ENCODE measurements around the gene CCNK. TPM values are rescaled to one million over a fixed set of nuclear protein-coding genes. Genes with fewer than 3 reads are reported as not detected.

Gene CCNK
- total RNA-seq, 1 donor from 2014 or later: 21.9 TPM

DNA sequence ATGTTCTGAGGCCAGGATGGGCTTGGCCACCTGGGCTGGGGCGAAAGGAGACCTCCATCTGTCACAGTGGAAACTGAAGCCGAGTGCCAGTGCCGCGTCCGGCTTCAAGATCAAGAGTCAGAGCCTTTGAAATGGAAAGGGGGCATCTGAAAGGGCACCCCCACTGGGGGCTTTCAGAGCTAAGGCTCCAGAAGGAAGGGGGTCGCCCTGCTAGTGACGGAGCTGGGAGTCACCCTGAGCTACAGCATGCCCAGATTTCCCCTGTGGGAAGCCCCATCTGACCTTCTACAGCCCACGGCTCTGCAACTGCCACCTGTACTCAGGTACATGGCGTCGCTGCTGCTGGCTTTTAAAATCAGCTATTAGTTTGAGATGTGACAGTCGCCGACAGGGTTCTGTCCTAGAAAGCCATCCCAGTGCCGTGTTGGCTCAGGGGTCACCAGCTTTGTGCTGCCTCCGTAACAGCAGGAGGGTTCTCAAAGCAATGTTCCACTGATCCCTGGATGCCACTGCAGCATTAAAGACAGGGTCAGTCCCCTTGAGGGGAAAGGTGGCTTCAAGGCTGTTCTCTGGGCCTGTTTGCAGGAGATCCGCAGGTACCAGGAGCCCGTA is 31.5 kb downstream of the CCNK start:
- DNase-seq (ENCODE audit: low read depth): no peak
- no peaks in the 10 kb centered on the region for H3K27me3 ChIP-seq (ENCODE audit: control insufficient read depth, insufficient read depth, low read length)
- H3K4me3 ChIP-seq (ENCODE audit: low read depth, low read length): no peak overlapping the region
- peaks cover 2% of the 10 kb centered on the region for H3K36me3 ChIP-seq (ENCODE audit: control insufficient read depth, insufficient read depth, low read length)
- TF ChIP-seq, protein P1, sequence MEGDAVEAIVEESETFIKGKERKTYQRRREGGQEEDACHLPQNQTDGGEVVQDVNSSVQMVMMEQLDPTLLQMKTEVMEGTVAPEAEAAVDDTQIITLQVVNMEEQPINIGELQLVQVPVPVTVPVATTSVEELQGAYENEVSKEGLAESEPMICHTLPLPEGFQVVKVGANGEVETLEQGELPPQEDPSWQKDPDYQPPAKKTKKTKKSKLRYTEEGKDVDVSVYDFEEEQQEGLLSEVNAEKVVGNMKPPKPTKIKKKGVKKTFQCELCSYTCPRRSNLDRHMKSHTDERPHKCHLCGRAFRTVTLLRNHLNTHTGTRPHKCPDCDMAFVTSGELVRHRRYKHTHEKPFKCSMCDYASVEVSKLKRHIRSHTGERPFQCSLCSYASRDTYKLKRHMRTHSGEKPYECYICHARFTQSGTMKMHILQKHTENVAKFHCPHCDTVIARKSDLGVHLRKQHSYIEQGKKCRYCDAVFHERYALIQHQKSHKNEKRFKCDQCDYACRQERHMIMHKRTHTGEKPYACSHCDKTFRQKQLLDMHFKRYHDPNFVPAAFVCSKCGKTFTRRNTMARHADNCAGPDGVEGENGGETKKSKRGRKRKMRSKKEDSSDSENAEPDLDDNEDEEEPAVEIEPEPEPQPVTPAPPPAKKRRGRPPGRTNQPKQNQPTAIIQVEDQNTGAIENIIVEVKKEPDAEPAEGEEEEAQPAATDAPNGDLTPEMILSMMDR (IDR thresholded peaks at IDR 0.05; ENCODE audit: insufficient read depth, low read length, poor library complexity, severe bottlenecking): no peak

DNA sequence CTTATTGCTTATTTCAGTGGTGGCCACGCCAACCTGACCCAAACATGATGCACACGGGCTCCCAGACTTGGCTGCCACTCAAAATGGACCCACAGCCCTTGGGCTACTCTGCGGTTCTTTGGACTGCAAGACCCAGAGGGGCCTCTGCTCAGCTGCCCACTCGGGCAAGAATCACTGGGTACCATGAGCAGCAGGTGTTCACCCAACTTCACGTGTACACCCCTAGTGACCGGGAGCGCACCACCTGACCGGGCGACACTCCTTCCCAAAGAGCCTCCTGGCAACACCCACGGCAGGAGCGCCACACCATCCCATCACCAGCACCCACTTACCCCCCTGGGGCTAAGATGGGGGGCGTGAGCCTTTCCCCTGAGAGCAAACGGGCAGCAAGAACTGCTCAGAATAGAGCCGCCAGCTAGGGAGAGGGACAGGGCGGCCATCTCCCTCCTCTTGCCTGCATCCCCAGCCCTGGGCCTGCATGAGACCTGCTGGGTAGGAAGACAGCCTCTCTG is 32.0 kb downstream of the CCNK start:
- peaks cover 2% of the 10 kb centered on the region for H3K36me3 ChIP-seq (ENCODE audit: control insufficient read depth, insufficient read depth, low read length)
- TF ChIP-seq, protein P1 (IDR thresholded peaks at IDR 0.05; ENCODE audit: insufficient read depth, low read length, poor library complexity, severe bottlenecking): no peak

DNA sequence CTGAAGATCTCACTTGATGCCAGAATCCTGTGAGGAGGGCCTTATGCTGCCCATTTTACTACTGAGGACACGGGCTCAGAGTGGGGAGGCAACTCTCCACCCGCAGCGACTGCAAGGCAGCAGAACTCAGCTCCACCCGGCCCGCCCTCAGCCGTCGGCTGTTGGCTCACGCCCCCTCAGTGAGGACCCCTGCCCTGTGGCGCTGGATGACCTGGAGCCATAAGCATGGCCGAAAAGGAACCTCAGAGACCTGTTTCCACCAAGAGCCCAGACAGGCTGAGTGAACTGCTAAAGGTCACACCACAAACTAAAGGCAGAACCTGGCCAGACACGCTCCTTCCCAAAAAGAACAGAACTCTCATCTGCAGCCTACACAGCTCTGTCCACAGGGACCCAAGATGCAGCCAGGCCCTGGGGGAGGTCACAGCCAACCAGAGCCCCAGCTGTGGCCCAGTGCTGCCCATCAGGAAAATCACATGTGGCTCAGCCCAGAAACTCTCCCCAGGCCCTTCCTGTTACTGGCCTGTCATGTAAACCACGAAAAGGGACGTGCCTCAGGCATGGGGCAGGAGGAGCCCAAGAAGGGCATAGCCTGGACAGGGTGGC is 32.8 kb downstream of the CCNK start:
- no peak for DNase-seq (ENCODE audit: low read depth)
- TF ChIP-seq, protein P1 (IDR thresholded peaks at IDR 0.05; ENCODE audit: insufficient read depth, low read length, poor library complexity, severe bottlenecking): no peak
- Histone ChIP-seq H3K27me3 (ENCODE audit: control insufficient read depth, insufficient read depth, low read length) (no peaks in the 10 kb centered on the region), H3K36me3 (ENCODE audit: control insufficient read depth, insufficient read depth, low read length) (peaks cover 2% of the 10 kb centered on the region), H3K4me3 (ENCODE audit: low read depth, low read length) (no peak overlapping the region)

More for the DNA sequence above, 32.0 kb downstream of the CCNK start:
- Histone ChIP-seq H3K4me3 (ENCODE audit: low read depth, low read length) (no peak overlapping the region), H3K27me3 (ENCODE audit: control insufficient read depth, insufficient read depth, low read length) (no peaks in the 10 kb centered on the region)
- no peak for DNase-seq (ENCODE audit: low read depth)

GRCh38 chr14:99514552-99515300 is 33.5 kb downstream of the CCNK start:
- TF ChIP-seq, protein P1 (IDR thresholded peaks at IDR 0.05; ENCODE audit: insufficient read depth, low read length, poor library complexity, severe bottlenecking): no peak
- peaks cover 1% of the 10 kb centered on the region for H3K36me3 ChIP-seq (ENCODE audit: control insufficient read depth, insufficient read depth, low read length)
- no peak overlapping the region for H3K4me3 ChIP-seq (ENCODE audit: low read depth, low read length)
- no peaks in the 10 kb centered on the region for H3K27me3 ChIP-seq (ENCODE audit: control insufficient read depth, insufficient read depth, low read length)
- no peak for DNase-seq (ENCODE audit: low read depth)

DNA sequence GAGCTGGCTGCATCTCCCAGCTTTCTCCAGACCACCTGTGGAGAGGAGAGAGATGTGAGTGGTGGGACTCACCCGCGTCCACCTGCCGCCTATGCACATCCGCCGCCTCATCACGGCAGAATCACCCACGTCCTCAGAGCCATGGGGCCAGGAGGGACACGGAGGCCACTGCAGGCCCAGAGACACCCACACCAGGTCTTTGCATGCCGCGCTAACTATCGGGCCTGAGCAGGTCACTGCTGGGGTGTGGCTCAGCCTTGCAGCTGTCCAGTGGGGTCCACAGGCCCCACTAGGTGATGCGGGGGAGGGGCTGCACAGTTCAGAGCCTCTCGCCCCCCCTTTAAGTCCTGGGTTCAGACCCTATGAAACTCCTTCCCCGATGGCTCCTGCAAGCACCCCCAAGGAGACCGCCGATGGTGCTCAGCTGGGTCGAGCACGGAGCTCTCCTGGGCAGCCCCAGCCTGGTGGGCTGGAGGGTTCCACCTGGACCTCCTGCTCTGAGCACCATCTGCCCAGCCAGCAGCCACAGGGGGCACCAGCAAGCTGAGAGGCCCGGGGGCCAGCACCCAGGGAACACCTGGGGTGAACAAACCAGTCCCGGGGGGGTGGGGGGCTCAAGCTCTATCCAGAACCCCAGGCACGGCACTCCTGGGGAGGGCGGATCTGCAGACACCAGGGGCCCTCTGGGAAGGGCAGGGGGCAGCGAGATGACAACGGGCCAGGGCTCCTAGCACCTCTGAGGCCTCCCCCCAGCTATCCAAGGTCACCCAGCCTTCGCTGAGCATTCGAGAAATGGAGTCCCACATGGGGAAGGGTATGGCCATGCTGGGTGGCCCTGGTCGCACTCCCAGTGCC is 34.3 kb downstream of the CCNK start:
- Histone ChIP-seq H3K4me3 (ENCODE audit: low read depth, low read length) (no peak overlapping the region), H3K36me3 (ENCODE audit: control insufficient read depth, insufficient read depth, low read length) (no peaks in the 10 kb centered on the region), H3K27me3 (ENCODE audit: control insufficient read depth, insufficient read depth, low read length) (no peaks in the 10 kb centered on the region)
- no peak for DNase-seq (ENCODE audit: low read depth)
- TF ChIP-seq, protein P1 (IDR thresholded peaks at IDR 0.05; ENCODE audit: insufficient read depth, low read length, poor library complexity, severe bottlenecking): no peak

Data from kidney epithelial cell (primary cell).